HCT116 (cell line): ENCODE measurements around the gene TMOD1.

Source experiments
- CEBPB ChIP-seq: IDR thresholded peaks from 2 replicates; pipeline ENCODE4 v1.6.1; 2012; ENCODE audit warnings: low read depth
- CTCF ChIP-seq, 3 experiments: fragments of 200-600 bp in 1 of 3; sonication (generic) in 1 of 3; IDR thresholded peaks in 2 of 3; conservative IDR thresholded peaks in 1 of 3; 2 replicates each; pipeline ENCODE4 v1.5.1; 2012 to 2017; ENCODE audit warnings: low read depth in 2 of 3, low read length in 2 of 3, antibody characterized with exemption in 1 of 3, borderline replicate concordance in 1 of 3, control low read depth in 1 of 3, mild to moderate bottlenecking in 1 of 3, mixed read lengths in 1 of 3, mixed run types in 1 of 3, moderate library complexity in 1 of 3; ENCODE audit not compliant: insufficient read depth in 1 of 3
- EGR1 ChIP-seq: IDR thresholded peaks from 2 replicates; pipeline ENCODE4 v1.6.1; 2012; ENCODE audit warnings: low read depth
- EZH2 ChIP-seq: fragments of 200-600 bp; sonication (generic); IDR thresholded peaks from 2 replicates; pipeline ENCODE4 v1.6.1; 2017; ENCODE audit warnings: antibody characterized with exemption, mixed run types
- EZH2phosphoT487 ChIP-seq: fragments of 200-600 bp; IDR thresholded peaks from 2 replicates; pipeline ENCODE4 v1.6.1; 2018; ENCODE audit warnings: antibody characterized with exemption, borderline replicate concordance
- MAX ChIP-seq: IDR thresholded peaks from 2 replicates; pipeline ENCODE4 v1.6.1; 2012
- POLR2A ChIP-seq: IDR thresholded peaks from 2 replicates; pipeline ENCODE4 v1.7.0; 2011; ENCODE audit warnings: borderline replicate concordance; ENCODE audit not compliant: insufficient read depth, insufficient read length; ENCODE audit errors: extremely low read depth
- POLR2AphosphoS5 ChIP-seq: IDR thresholded peaks from 2 replicates; pipeline ENCODE4 v1.6.1; 2011; ENCODE audit warnings: mild to moderate bottlenecking, low read depth, low read length, moderate library complexity
- RAD21 ChIP-seq: IDR thresholded peaks from 2 replicates; pipeline ENCODE4 v1.6.1; 2012; ENCODE audit warnings: low read depth, mild to moderate bottlenecking
- SIN3A ChIP-seq: IDR thresholded peaks from 2 replicates; pipeline ENCODE4 v1.6.1; 2012; ENCODE audit warnings: low read depth
- ZFX ChIP-seq: fragments of 450-650 bp; IDR thresholded peaks from 2 replicates; pipeline ENCODE4 v1.6.1; 2017
- ZNF274 ChIP-seq: fragments of 200-500 bp; sonication (Bioruptor generic); IDR thresholded peaks from 2 replicates; pipeline ENCODE4 v1.6.1; 2014; ENCODE audit warnings: mild to moderate bottlenecking, low read depth, low read length, inconsistent platforms

GRCh38 chr9:97632985-97633858 is 131.8 kb downstream of the TMOD1 start, which contains the start of the genes NCBP1 and TSTD2:
- TF ChIP-seq ZFX (no peak), CTCF (IDR thresholded peaks at IDR 0.05 in 2 of 3, conservative IDR thresholded peaks at IDR 0.05 in 1 of 3; ENCODE audit: borderline replicate concordance in 1 of 3, insufficient read depth in 1 of 3, low read depth in 2 of 3, low read length in 2 of 3) (no peak), POLR2A (peak; percentile 82), MAX (peak; percentile 92), POLR2AphosphoS5 (peak; percentile 89), EGR1 (peak; percentile 92), EZH2 (no peak), EZH2phosphoT487 (no peak), RAD21 (no peak), SIN3A (peak; percentile 87), CEBPB (no peak), ZNF274 (no peak)
